Measurements from ENCODE around the gene FGF14. TPM values are rescaled to one million over a fixed set of nuclear protein-coding genes. Genes with fewer than 3 reads are reported as not detected.
A peak's percentile ranks its signal among the peaks of the same experiment; 100 is the strongest.
"Not testable (repeated sequence)": the region's sequence is repeated elsewhere in the genome, so short reads cannot be mapped to it uniquely, and the experiment has no call there.

FGF14 gene
- total RNA-seq, 1 experiment from 2014 or later: not detected

- peak; percentile 38; the same call in 1 of the 2 replicates for TF ChIP-seq CTCF (conservative IDR thresholded peaks at IDR 0.05; ENCODE audit: low read depth, low read length)
- TF ChIP-seq EZH2phosphoT487 (IDR thresholded peaks at IDR 0.05; ENCODE audit: borderline replicate concordance, low read length): no peak
- Histone ChIP-seq H3K79me2 (ENCODE audit: low read length) (no peaks in the 10 kb centered on the region), H3F3A (ENCODE audit: low read length, unreplicated experiment) (no peaks in the 10 kb centered on the region), H3K27me3 (ENCODE audit: low read length) (peaks cover 42% of the 10 kb centered on the region), H3K9me3 (ENCODE audit: low read length) (no peaks in the 10 kb centered on the region), H4K20me1 (ENCODE audit: low read length) (no peaks in the 10 kb centered on the region), H2AFZ (ENCODE audit: low read length) (no peak overlapping the region), H3K9me2 (replicated peaks; ENCODE audit: low read length) (no peaks in the 10 kb centered on the region), H3K27ac (ENCODE audit: low read length) (no peak overlapping the region), H3K4me2 (ENCODE audit: low read length) (no peak overlapping the region), H3K4me3 (ENCODE audit: low read length) (no peak overlapping the region), H3K9ac (ENCODE audit: low read length) (no peak overlapping the region), H3K4me1 (ENCODE audit: insufficient read depth, low read length) (no peaks in the 10 kb centered on the region), H3K36me3 (ENCODE audit: low read depth, low read length) (no peaks in the 10 kb centered on the region)
- ATAC-seq (no peak), DNase-seq (peak; percentile 11)
- CTCF ChIA-PET: interaction anchor here (0.7 to 1.0 kb wide), 2 partner anchors 327 to 467 kb away, joined by 4 to 5 read pairs; no protein-coding TSS in a partner anchor
- POLR2A ChIA-PET (ENCODE audit: unreplicated experiment): no interaction called here
- no TSS peak for BruUV-seq (replicated peaks)
- intact Hi-C loops (cut with micrococcal nuclease): loop anchor here (5.0 kb wide), 1 partner anchor 468 kb away; no protein-coding TSS in a partner anchor
Observed at GRCh38 chr13:102089177-102089576, 312.7 kb downstream of the FGF14 start.

- intact Hi-C loops (cut with micrococcal nuclease): no loop called here
- H3K27me3 ChIP-seq (ENCODE audit: low read length): peaks cover 21% of the 10 kb centered on the region
- CTCF ChIA-PET: no interaction called here
Observed at GRCh38 chr13:102073251-102073650, 328.6 kb downstream of the FGF14 start.

GRCh38 chr13:102071711-102072110, 330.1 kb downstream of the FGF14 start:
- no peaks in the 10 kb centered on the region for H3K9me3 ChIP-seq (ENCODE audit: low read length)
- H3K9ac ChIP-seq (ENCODE audit: low read length): no peak overlapping the region
- H3K27me3 ChIP-seq (ENCODE audit: low read length): peaks cover 34% of the 10 kb centered on the region
- no peak overlapping the region for H3K4me2 ChIP-seq (ENCODE audit: low read length)
- no peak for DNase-seq
- no peak overlapping the region for H3K27ac ChIP-seq (ENCODE audit: low read length)
- BruUV-seq (replicated peaks): no TSS peak
- intact Hi-C loops (cut with micrococcal nuclease): no loop called here
- H3K4me1 ChIP-seq (ENCODE audit: insufficient read depth, low read length): no peaks in the 10 kb centered on the region
- H3K79me2 ChIP-seq (ENCODE audit: low read length): no peaks in the 10 kb centered on the region
- H3K4me3 ChIP-seq (ENCODE audit: low read length): no peak overlapping the region
- no peaks in the 10 kb centered on the region for H3K9me2 ChIP-seq (replicated peaks; ENCODE audit: low read length)
- no peaks in the 10 kb centered on the region for H4K20me1 ChIP-seq (ENCODE audit: low read length)
- no peak for TF ChIP-seq EZH2phosphoT487 (IDR thresholded peaks at IDR 0.05; ENCODE audit: borderline replicate concordance, low read length)
- no peak for TF ChIP-seq EZH2 (IDR thresholded peaks at IDR 0.05; ENCODE audit: low read length, unreplicated experiment)
- TF ChIP-seq CTCF (conservative IDR thresholded peaks at IDR 0.05; ENCODE audit: low read depth, low read length): no peak
- no peaks in the 10 kb centered on the region for H3K36me3 ChIP-seq (ENCODE audit: low read depth, low read length)
- ChIA-PET CTCF (no interaction called here), POLR2A (ENCODE audit: unreplicated experiment) (no interaction called here)
- ATAC-seq: no peak
- no peak overlapping the region for H2AFZ ChIP-seq (ENCODE audit: low read length)
- no peaks in the 10 kb centered on the region for H3F3A ChIP-seq (ENCODE audit: low read length, unreplicated experiment)

More at GRCh38 chr13:102073251-102073650, 328.6 kb downstream of the FGF14 start:
- H3K4me2 ChIP-seq (ENCODE audit: low read length): no peak overlapping the region
- H3K9ac ChIP-seq (ENCODE audit: low read length): no peak overlapping the region
- POLR2A ChIA-PET (ENCODE audit: unreplicated experiment): no interaction called here
- no peaks in the 10 kb centered on the region for H3K36me3 ChIP-seq (ENCODE audit: low read depth, low read length)
- H4K20me1 ChIP-seq (ENCODE audit: low read length): no peaks in the 10 kb centered on the region
- no peaks in the 10 kb centered on the region for H3K9me2 ChIP-seq (replicated peaks; ENCODE audit: low read length)
- no peaks in the 10 kb centered on the region for H3F3A ChIP-seq (ENCODE audit: low read length, unreplicated experiment)
- no peak overlapping the region for H3K27ac ChIP-seq (ENCODE audit: low read length)
- H3K4me3 ChIP-seq (ENCODE audit: low read length): no peak overlapping the region
- BruUV-seq (replicated peaks): no TSS peak
- TF ChIP-seq CTCF (conservative IDR thresholded peaks at IDR 0.05; ENCODE audit: low read depth, low read length) (no peak), EZH2phosphoT487 (IDR thresholded peaks at IDR 0.05; ENCODE audit: borderline replicate concordance, low read length) (no peak), EZH2 (IDR thresholded peaks at IDR 0.05; ENCODE audit: low read length, unreplicated experiment) (no peak)
- H2AFZ ChIP-seq (ENCODE audit: low read length): no peak overlapping the region
- no peak for DNase-seq
- H3K9me3 ChIP-seq (ENCODE audit: low read length): no peaks in the 10 kb centered on the region
- no peak; the same call in 1 of the 2 replicates for ATAC-seq
- H3K79me2 ChIP-seq (ENCODE audit: low read length): no peaks in the 10 kb centered on the region
- H3K4me1 ChIP-seq (ENCODE audit: insufficient read depth, low read length): no peaks in the 10 kb centered on the region

GRCh38 chr13:102068323-102068722, 333.5 kb downstream of the FGF14 start:
- POLR2A ChIA-PET (ENCODE audit: unreplicated experiment); CTCF ChIA-PET; intact Hi-C loops (cut with micrococcal nuclease): not testable (repeated sequence)

More at GRCh38 chr13:102068323-102068722, 333.5 kb downstream of the FGF14 start:
- H3K27me3 ChIP-seq (ENCODE audit: low read length): peaks cover 44% of the 10 kb centered on the region
- H3F3A ChIP-seq (ENCODE audit: low read length, unreplicated experiment); H3K79me2 ChIP-seq (ENCODE audit: low read length); H3K27ac ChIP-seq (ENCODE audit: low read length); H3K9me2 ChIP-seq (replicated peaks; ENCODE audit: low read length); H3K36me3 ChIP-seq (ENCODE audit: low read depth, low read length); H4K20me1 ChIP-seq (ENCODE audit: low read length); BruUV-seq (replicated peaks); H3K4me2 ChIP-seq (ENCODE audit: low read length); DNase-seq; H2AFZ ChIP-seq (ENCODE audit: low read length); H3K4me3 ChIP-seq (ENCODE audit: low read length); H3K4me1 ChIP-seq (ENCODE audit: insufficient read depth, low read length); H3K9ac ChIP-seq (ENCODE audit: low read length); ATAC-seq; H3K9me3 ChIP-seq (ENCODE audit: low read length): not testable (repeated sequence)

Data from PC-3 (cell line).